IMR-90 (cell line): Measurements from ENCODE around the gene ENDOV. TPM values are rescaled to one million over a fixed set of nuclear protein-coding genes. Genes with fewer than 3 reads are reported as not detected.

Experiments used
- ATAC-seq: fragments of 200-7000 bp; cut with Tn5 transposase; 2 replicates; pipeline ENCODE4 v1.9.1; 2020; ENCODE audit warnings: low read depth, mild to moderate bottlenecking, moderate library complexity
- BruUV-seq: library from RNA; stranded (reverse); fragments of 400-500 nt; replicated peaks from 2 replicates; lab custom pipeline; 2021; lab: Mats Ljungman, UMichigan
- CTCF ChIA-PET: fragments of 300-600 bp; formaldehyde crosslinking; extraction: SDS; loops from one replicate; lab custom pipeline; 2021; ENCODE audit warnings: antibody characterized with exemption; lab: Yijun Ruan, JAX
- POLR2A ChIA-PET: fragments of 300-600 bp; sonication (Branson Sonifier 250); formaldehyde crosslinking; loops from one replicate; lab custom pipeline; 2022; ENCODE audit warnings: antibody characterized with exemption; ENCODE audit not compliant: unreplicated experiment; lab: Charles Lee
- DNase-seq: peaks from one replicate; pipeline ENCODE4 v3.0.0; 2013
- H2AFZ ChIP-seq: replicated peaks from 2 replicates; pipeline ENCODE3; 2013; ENCODE audit warnings: low read length, mild to moderate bottlenecking; ENCODE audit not compliant: poor library complexity
- H2AK5ac ChIP-seq: 2 replicates; pipeline ENCODE4 v1.6.1; 2013; ENCODE audit warnings: low read depth, low read length, inconsistent platforms
- H2AK9ac ChIP-seq: replicated peaks from 2 replicates; pipeline ENCODE3; 2013; ENCODE audit warnings: mild to moderate bottlenecking, low read depth, low read length, moderate library complexity; ENCODE audit not compliant: poor library complexity
- H2BK120ac ChIP-seq: 2 replicates; pipeline ENCODE4 v1.6.1; 2013; ENCODE audit warnings: low read depth, low read length, inconsistent platforms
- H2BK15ac ChIP-seq: 3 replicates; pipeline ENCODE4 v1.6.1; 2013; ENCODE audit warnings: low read depth, low read length, inconsistent platforms
- H2BK20ac ChIP-seq: 2 replicates; pipeline ENCODE4 v1.6.1; 2013; ENCODE audit warnings: low read depth, mild to moderate bottlenecking, inconsistent platforms, low read length, moderate library complexity
- H2BK5ac ChIP-seq: 2 replicates; pipeline ENCODE4 v1.6.1; 2013; ENCODE audit warnings: mild to moderate bottlenecking, low read depth, low read length, inconsistent platforms; ENCODE audit not compliant: poor library complexity, severe bottlenecking
- H3K14ac ChIP-seq: replicated peaks from 2 replicates; pipeline ENCODE4 v1.6.1; 2013; ENCODE audit warnings: low read depth, low read length, inconsistent platforms
- H3K18ac ChIP-seq: 2 replicates; pipeline ENCODE4 v1.6.1; 2013; ENCODE audit warnings: low read depth, low read length, control low read depth
- H3K23ac ChIP-seq: 2 replicates; pipeline ENCODE4 v1.6.1; 2013; ENCODE audit warnings: low read depth, low read length, inconsistent platforms
- H3K27ac ChIP-seq: 2 replicates; pipeline ENCODE4 v1.5.1; 2013; ENCODE audit warnings: mild to moderate bottlenecking, control low read depth, low read length; ENCODE audit not compliant: insufficient read depth
- H3K27me3 ChIP-seq: 2 replicates; pipeline ENCODE4 v1.6.1; 2013; ENCODE audit warnings: low read length; ENCODE audit not compliant: control insufficient read depth, insufficient read depth
- H3K36me3 ChIP-seq: 2 replicates; pipeline ENCODE4 v1.6.1; 2013; ENCODE audit warnings: low read length, mixed read lengths; ENCODE audit not compliant: control insufficient read depth, insufficient read depth
- H3K4ac ChIP-seq: 2 replicates; pipeline ENCODE4 v1.6.1; 2013; ENCODE audit warnings: low read depth, low read length, inconsistent platforms
- H3K4me1 ChIP-seq: 2 replicates; pipeline ENCODE4 v1.6.1; 2013; ENCODE audit warnings: low read length, mixed read lengths; ENCODE audit not compliant: control insufficient read depth, insufficient read depth
- H3K4me2 ChIP-seq: 2 replicates; pipeline ENCODE4 v1.6.1; 2013; ENCODE audit warnings: low read depth, mild to moderate bottlenecking, control low read depth, low read length, moderate library complexity
- H3K4me3 ChIP-seq: 2 replicates; pipeline ENCODE4 v1.5.1; 2013; ENCODE audit warnings: low read depth, mild to moderate bottlenecking, control low read depth, low read length, moderate library complexity; ENCODE audit not compliant: insufficient read depth
- H3K56ac ChIP-seq: 2 replicates; pipeline ENCODE4 v1.6.1; 2013; ENCODE audit warnings: low read length, inconsistent platforms; ENCODE audit not compliant: insufficient read depth; ENCODE audit errors: extremely low read depth
- H3K79me1 ChIP-seq, 2 experiments: 2 replicates each; pipeline ENCODE4 v1.6.1; 2013; ENCODE audit warnings: low read length in 2 of 2, inconsistent platforms in 1 of 2, low read depth in 1 of 2
- H3K9ac ChIP-seq: 2 replicates; pipeline ENCODE4 v1.6.1; 2013; ENCODE audit warnings: low read depth, low read length, control low read depth
- H3K9me1 ChIP-seq: 2 replicates; pipeline ENCODE4 v1.6.1; 2013; ENCODE audit warnings: low read length, inconsistent platforms; ENCODE audit not compliant: insufficient read depth
- H3K9me3 ChIP-seq: 2 replicates; pipeline ENCODE4 v1.6.1; 2013; ENCODE audit warnings: low read length; ENCODE audit not compliant: control insufficient read depth, insufficient read depth
- H4K20me1 ChIP-seq: 2 replicates; pipeline ENCODE4 v1.6.1; 2013; ENCODE audit warnings: low read length, inconsistent platforms; ENCODE audit not compliant: insufficient read depth
- H4K5ac ChIP-seq: 2 replicates; pipeline ENCODE4 v1.6.1; 2013; ENCODE audit warnings: mild to moderate bottlenecking, low read depth, low read length, control low read depth
- H4K8ac ChIP-seq, 2 experiments: 2 replicates each; pipeline ENCODE4 v1.6.1; 2013; ENCODE audit warnings: low read depth in 2 of 2, low read length in 2 of 2, control low read depth in 1 of 2, inconsistent platforms in 1 of 2
- H4K91ac ChIP-seq: 2 replicates; pipeline ENCODE4 v1.6.1; 2013; ENCODE audit warnings: low read depth, low read length, inconsistent platforms; ENCODE audit not compliant: insufficient read depth
- CEBPB ChIP-seq: IDR thresholded peaks from 2 replicates; pipeline ENCODE4 v1.6.1; 2012; ENCODE audit warnings: low read depth, low read length, improper control_type of control experiment
- RAD21 ChIP-seq: IDR thresholded peaks from 2 replicates; pipeline ENCODE4 v1.6.1; 2012; ENCODE audit warnings: low read length, improper control_type of control experiment
- WGBS, 2 experiments: methylation state at CpG; one replicate each; pipeline versions ENCODE4 v1.1.5 to v1.1.7; 2013; ENCODE audit warnings: missing lambda C conversion rate in 2 of 2; ENCODE audit not compliant: insufficient read length in 1 of 2; ENCODE audit errors: extremely low coverage in 2 of 2; 5-methylcytosine and 5-hydroxymethylcytosine counted together
- dilution Hi-C: fragments of 300-500 bp; cut with HindIII; formaldehyde crosslinking; loops from one replicate; pipeline ENCODE4 v1.14.3; 2018; ENCODE audit warnings: low sequenced_read_pairs; ENCODE audit not compliant: unreplicated experiment
- in situ Hi-C: fragments of 300-500 bp; cut with MboI; formaldehyde crosslinking; loops from 3 replicates; pipeline ENCODE4 v1.14.3; 2019; ENCODE audit warnings: low sequenced_read_pairs, inconsistent platforms, mixed read lengths
- intact Hi-C: fragments of 100-400 bp; cut with micrococcal nuclease; formaldehyde crosslinking; loops from 2 replicates; pipeline ENCODE4 v1.10.0; 2022
- polyA plus RNA-seq, 3 experiments: library from polyadenylated mRNA; depleted of rRNA; stranded (reverse); fragments of >200 nt; gene quantifications; 2 replicates each; pipeline ENCODE4 v1.2.3, GENCODE V29; 2012; ENCODE audit warnings: low replicate concordance in 1 of 3
- total RNA-seq: library from RNA; depleted of rRNA; stranded (reverse); fragments of >200 nt; gene quantifications from 2 replicates; pipeline ENCODE4 v1.2.3, GENCODE V29; 2012

ENDOV gene
- total and polyA plus RNA-seq, 2 of the 4 experiments (the other 2 are of a cell fraction), result 15.1 to 30.3 TPM

DNA sequence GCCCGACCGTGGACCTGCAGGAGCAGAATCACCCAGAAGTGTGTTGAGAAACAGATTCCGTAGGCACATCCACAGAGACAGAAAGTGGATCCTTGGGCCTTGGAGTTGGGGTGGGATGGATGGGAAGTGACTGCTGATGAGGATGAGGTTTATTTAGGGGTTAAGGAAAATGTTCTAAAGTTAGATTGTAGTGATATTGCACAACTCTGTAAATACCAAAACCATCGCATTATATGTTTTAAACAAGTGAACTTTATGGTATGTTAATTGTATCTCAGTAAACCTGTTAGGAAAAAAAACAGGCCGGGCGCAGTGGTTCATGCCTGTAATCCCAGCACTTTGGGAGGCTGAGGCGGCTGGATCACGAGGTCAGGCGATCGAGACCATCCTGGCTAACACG lies 3.6 kb downstream of the ENDOV start:
- no peak overlapping the region for H4K5ac ChIP-seq
- H3K23ac ChIP-seq, result no peak overlapping the region
- no peak overlapping the region for H3K4me3 ChIP-seq
- no peak overlapping the region for H3K56ac ChIP-seq
- no peak overlapping the region for H3K4ac ChIP-seq
- H2BK20ac ChIP-seq, result no peak overlapping the region
- intact Hi-C loops, result no loop called here
- no peak overlapping the region for H2AK9ac ChIP-seq
- H3K14ac ChIP-seq, result no peak overlapping the region
- CTCF ChIA-PET, result no interaction called here
- peaks cover 19% of the 10 kb centered on the region for H3K36me3 ChIP-seq
- no CpG with 5 or more reads among the region's 11 CpGs for WGBS, 2 experiments
- H3K4me2 ChIP-seq, result no peak overlapping the region
- DNase-seq, result no peak
- H3K9me1 ChIP-seq, result peaks cover 23% of the 10 kb centered on the region
- no peaks in the 10 kb centered on the region for H3K27me3 ChIP-seq
- peaks cover 44 to 59% of the 10 kb centered on the region in 2 experiments for H3K79me1 ChIP-seq
- H3K27ac ChIP-seq, result no peak overlapping the region
- no peak overlapping the region for H2BK15ac ChIP-seq
- no peak overlapping the region for H3K18ac ChIP-seq
- no peak overlapping the region for H3K9ac ChIP-seq
- H4K8ac ChIP-seq, result no peak overlapping the region
- dilution Hi-C loops, result no loop called here
- H2AFZ ChIP-seq, result no peak overlapping the region
- H3K4me1 ChIP-seq, result peaks cover 7% of the 10 kb centered on the region
- H2BK5ac ChIP-seq, result no peak overlapping the region
- no peak overlapping the region for H2BK120ac ChIP-seq
- in situ Hi-C loops, result no loop called here
- no peak overlapping the region for H2AK5ac ChIP-seq
- no peak overlapping the region for H4K91ac ChIP-seq
- TF ChIP-seq RAD21 (no peak), CEBPB (peak; percentile 80)
- H4K20me1 ChIP-seq, result peaks cover 29% of the 10 kb centered on the region
- no TSS peak for BruUV-seq
- POLR2A ChIA-PET, result no interaction called here
- no peaks in the 10 kb centered on the region for H3K9me3 ChIP-seq
- ATAC-seq, result no peak
